GM23338 (cell line): ENCODE measurements around the gene ZHX3. TPM values are rescaled to one million over a fixed set of nuclear protein-coding genes. Genes with fewer than 3 reads are reported as not detected.

Source experiments
- ATAC-seq: fragments of 200-7000 bp; cut with Tn5 transposase; 3 replicates; pipeline ENCODE4 v1.9.1; 2020
- DNase-seq: peaks from one replicate; pipeline ENCODE4 v3.0.0-alpha.2; 2015; ENCODE audit warnings: low spot score
- H2AFZ ChIP-seq: fragments of 200-600 bp; sonication (generic); 2 replicates; pipeline ENCODE4 v1.8.0; 2016; ENCODE audit warnings: antibody characterized with exemption, mild to moderate bottlenecking, moderate library complexity
- H3F3A ChIP-seq: fragments of 200-600 bp; sonication (generic); replicated peaks from 2 replicates; pipeline ENCODE4 v1.8.0; 2017; ENCODE audit warnings: antibody characterized with exemption, mixed run types, low read depth
- H3K27ac ChIP-seq: fragments of 200-600 bp; sonication (generic); 2 replicates; pipeline ENCODE4 v1.6.1; 2016; ENCODE audit warnings: low read depth
- H3K27me3 ChIP-seq: fragments of 200-600 bp; sonication (generic); 2 replicates; pipeline ENCODE4 v1.8.0; 2016; ENCODE audit warnings: mild to moderate bottlenecking, mixed run types, moderate library complexity; ENCODE audit not compliant: insufficient read depth
- H3K36me3 ChIP-seq: fragments of 200-600 bp; sonication (generic); 2 replicates; pipeline ENCODE4 v1.8.0; 2016; ENCODE audit warnings: mild to moderate bottlenecking; ENCODE audit not compliant: insufficient read depth
- H3K4me1 ChIP-seq: fragments of 200-600 bp; sonication (generic); 2 replicates; pipeline ENCODE4 v1.8.0; 2016; ENCODE audit warnings: mild to moderate bottlenecking, moderate library complexity; ENCODE audit not compliant: insufficient read depth
- H3K4me2 ChIP-seq: fragments of 200-600 bp; sonication (generic); 2 replicates; pipeline ENCODE4 v1.7.1; 2017; ENCODE audit warnings: mixed run types
- H3K4me3 ChIP-seq: fragments of 200-600 bp; sonication (generic); 2 replicates; pipeline ENCODE4 v1.6.1; 2016; ENCODE audit warnings: mixed run types
- H3K79me2 ChIP-seq: fragments of 200-600 bp; sonication (generic); replicated peaks from 2 replicates; pipeline ENCODE4 v1.8.0; 2017; ENCODE audit warnings: mild to moderate bottlenecking; ENCODE audit not compliant: insufficient read depth
- H3K9me2 ChIP-seq: fragments of 200-600 bp; sonication (generic); 2 replicates; pipeline ENCODE4 v1.8.0; 2017; ENCODE audit not compliant: insufficient read depth
- H4K20me1 ChIP-seq: fragments of 200-600 bp; sonication (generic); replicated peaks from 2 replicates; pipeline ENCODE4 v1.8.0; 2017; ENCODE audit warnings: mild to moderate bottlenecking; ENCODE audit not compliant: insufficient read depth
- H3K27ac Mint-ChIP-seq: 2 replicates; pipeline ENCODE4 v1.8.0; 2020; ENCODE audit warnings: inconsistent platforms, mild to moderate bottlenecking, moderate library complexity, mixed read lengths
- H3K27me3 Mint-ChIP-seq: 3 replicates; pipeline ENCODE4 v1.8.0; 2022; ENCODE audit warnings: low read depth, mild to moderate bottlenecking, moderate library complexity, mixed read lengths, inconsistent platforms; ENCODE audit not compliant: insufficient read depth, poor library complexity
- H3K36me3 Mint-ChIP-seq: 3 replicates; pipeline ENCODE4 v1.8.0; 2021; ENCODE audit warnings: low read depth, mild to moderate bottlenecking, inconsistent platforms, moderate library complexity, mixed read lengths
- H3K4me1 Mint-ChIP-seq: 3 replicates; pipeline ENCODE4 v1.8.0; 2020; ENCODE audit warnings: mild to moderate bottlenecking, inconsistent platforms, mixed read lengths
- H3K4me3 Mint-ChIP-seq: 3 replicates; pipeline ENCODE4 v1.8.0; 2021; ENCODE audit warnings: moderate library complexity, mild to moderate bottlenecking, inconsistent platforms, mixed read lengths
- H3K9me3 Mint-ChIP-seq: 3 replicates; pipeline ENCODE4 v1.8.0; 2020; ENCODE audit warnings: moderate library complexity, mild to moderate bottlenecking, inconsistent platforms, mixed read lengths
- CREB1 ChIP-seq: fragments of 250-450 bp; sonication (Bioruptor Pico); IDR thresholded peaks from 2 replicates; pipeline ENCODE4 v1.5.0; 2020; ENCODE audit warnings: low read depth, mild to moderate bottlenecking, moderate library complexity
- CTCF ChIP-seq, 2 experiments: fragments of 200-600 bp in 1 of 2; sonication (generic) in 1 of 2; conservative IDR thresholded peaks; 2 replicates each; pipeline versions ENCODE4 v1.5.1 to v1.6.1; 2016 to 2017; ENCODE audit warnings: antibody characterized with exemption in 2 of 2, low read depth in 2 of 2, mild to moderate bottlenecking in 2 of 2, moderate library complexity in 1 of 2
- EZH2 ChIP-seq: fragments of 200-600 bp; sonication (generic); IDR thresholded peaks from one replicate; pipeline ENCODE4 v1.8.0; 2017; ENCODE audit warnings: antibody characterized with exemption, mild to moderate bottlenecking, low read depth; ENCODE audit not compliant: unreplicated experiment
- EZH2phosphoT487 ChIP-seq: fragments of 200-600 bp; sonication (generic); IDR thresholded peaks from one replicate; pipeline ENCODE4 v1.8.1; 2018; ENCODE audit warnings: antibody characterized with exemption; ENCODE audit not compliant: unreplicated experiment
- JUNB ChIP-seq: IDR thresholded peaks from one replicate; pipeline ENCODE4 v1.6.1; 2016; ENCODE audit warnings: antibody characterized with exemption; ENCODE audit not compliant: unreplicated experiment
- NANOG ChIP-seq: IDR thresholded peaks from 2 replicates; pipeline ENCODE4 v1.6.1; 2016; ENCODE audit warnings: antibody characterized with exemption, borderline replicate concordance
- POLR2AphosphoS5 ChIP-seq: IDR thresholded peaks from 2 replicates; pipeline ENCODE4 v1.6.1; 2016; ENCODE audit warnings: antibody characterized with exemption, low read depth
- REST ChIP-seq: IDR thresholded peaks from one replicate; pipeline ENCODE4 v1.6.1; 2018; ENCODE audit warnings: antibody characterized with exemption; ENCODE audit not compliant: unreplicated experiment
- STAT1 ChIP-seq: IDR thresholded peaks from one replicate; pipeline ENCODE4 v1.6.1; 2016; ENCODE audit warnings: antibody characterized with exemption; ENCODE audit not compliant: unreplicated experiment
- ZNF114 ChIP-seq: fragments of 250-450 bp; sonication (Bioruptor Pico); IDR thresholded peaks from 2 replicates; pipeline ENCODE4 v1.5.0; 2020; ENCODE audit warnings: mild to moderate bottlenecking, moderate library complexity
- ZNF331 ChIP-seq: fragments of 250-450 bp; sonication (Bioruptor Pico); IDR thresholded peaks from 2 replicates; pipeline ENCODE4 v1.5.0; 2020; ENCODE audit warnings: low read depth, mild to moderate bottlenecking, moderate library complexity
- ZNF462 ChIP-seq: fragments of 250-450 bp; sonication (Bioruptor Pico); IDR thresholded peaks from 2 replicates; pipeline ENCODE4 v1.5.0; 2020; ENCODE audit warnings: mild to moderate bottlenecking, moderate library complexity
- polyA plus RNA-seq: library from polyadenylated mRNA; unstranded; fragments of >200 nt; fragmentation: Nextera tagmentation; extraction: Ambion mirVana; gene quantifications from 2 replicates; pipeline ENCODE4 v1.2.1, GENCODE V29; 2016
- total RNA-seq: library from RNA; depleted of rRNA; stranded (reverse); fragments of >200 nt; shearing (Covaris generic); gene quantifications from 2 replicates; pipeline ENCODE4 v1.2.3, GENCODE V29; 2014

The ZHX3 gene
- total and polyA plus RNA-seq, 2 experiments from 2014 or later: 1.7 to 2.8 TPM

GRCh38 chr20:41169791-41170351 lies 147.7 kb downstream of the ZHX3 start:
- no peak for ATAC-seq
- peaks cover 32% of the 10 kb centered on the region for H3K36me3 ChIP-seq
- TF ChIP-seq STAT1 (no peak), EZH2 (no peak), JUNB (no peak), ZNF331 (CRISPR knock-in tag) (no peak), REST (no peak), CTCF (conservative IDR thresholded peaks at IDR 0.05; ENCODE audit: low read depth in 2 of 2) (no peak), POLR2AphosphoS5 (no peak), CREB1 (CRISPR knock-in tag) (no peak), EZH2phosphoT487 (no peak), NANOG (no peak), ZNF114 (CRISPR knock-in tag) (no peak), ZNF462 (CRISPR knock-in tag) (no peak)
- no peaks in the 10 kb centered on the region for H3K79me2 ChIP-seq
- H3K4me1 ChIP-seq: no peaks in the 10 kb centered on the region
- no peak overlapping the region for H2AFZ ChIP-seq
- H3K9me2 ChIP-seq: no peaks in the 10 kb centered on the region
- no peak for DNase-seq
- H4K20me1 ChIP-seq: peaks cover 4% of the 10 kb centered on the region
- no peak overlapping the region for H3K27ac ChIP-seq
- Mint-ChIP-seq H3K27me3 (peaks cover 15% of the 10 kb centered on the region), H3K4me3 (no peak overlapping the region), H3K36me3 (peaks cover 93% of the 10 kb centered on the region), H3K27ac (no peak overlapping the region), H3K4me1 (no peaks in the 10 kb centered on the region; the same call in 2 of the 3 replicates), H3K9me3 (no peaks in the 10 kb centered on the region; the same call in 2 of the 3 replicates)
- H3F3A ChIP-seq: peaks cover 6% of the 10 kb centered on the region; the same call in 1 of the 2 replicates
- H3K27me3 ChIP-seq: no peaks in the 10 kb centered on the region
- no peak overlapping the region for H3K4me2 ChIP-seq
- no peak overlapping the region for H3K4me3 ChIP-seq
